Activated naive CD8-positive, alpha-beta T cell treated with anti-CD3 and anti-CD28 coated beads, Interleukin-2, amount 50 U/mL, for 16 hours (primary cell): ENCODE measurements around the gene DOCK4.

Experiments used
- DNase-seq: peaks from one replicate; pipeline ENCODE4 v3.0.0-alpha.2; 2020; ENCODE audit warnings: low read depth, low spot score

DOCK4 gene

GRCh38 chr7:111765751-111766643, 440.2 kb downstream of the DOCK4 start:
- no peak for DNase-seq

GRCh38 chr7:111763221-111763801, 442.9 kb downstream of the DOCK4 start:
- no peak for DNase-seq

- no peak for DNase-seq
Measured at GRCh38 chr7:111762799-111763198, 443.4 kb downstream of the DOCK4 start.

- DNase-seq = no peak
Measured at GRCh38 chr7:111762211-111762610, 444.0 kb downstream of the DOCK4 start.

- DNase-seq = no peak
Measured at GRCh38 chr7:111760043-111760442, 446.2 kb downstream of the DOCK4 start.

- DNase-seq = no peak
Measured at GRCh38 chr7:111758332-111758731, 447.9 kb downstream of the DOCK4 start.

- no peak for DNase-seq
Measured at GRCh38 chr7:111756687-111757178, 449.5 kb downstream of the DOCK4 start.

GRCh38 chr7:111755383-111755782, 450.8 kb downstream of the DOCK4 start:
- DNase-seq = no peak

GRCh38 chr7:111753968-111754367, 452.2 kb downstream of the DOCK4 start:
- no peak for DNase-seq

GRCh38 chr7:111752022-111752582, 454.1 kb downstream of the DOCK4 start:
- DNase-seq = peak; percentile 6

- DNase-seq = no peak
Measured at GRCh38 chr7:111750878-111751277, 455.3 kb downstream of the DOCK4 start.

- DNase-seq = no peak
Measured at GRCh38 chr7:111750228-111750627, 456.0 kb downstream of the DOCK4 start.

GRCh38 chr7:111749625-111750024, 456.6 kb downstream of the DOCK4 start:
- no peak for DNase-seq

- DNase-seq = no peak
Measured at GRCh38 chr7:111747718-111748117, 458.5 kb downstream of the DOCK4 start.

- no peak for DNase-seq
Measured at GRCh38 chr7:111746950-111747349, 459.2 kb downstream of the DOCK4 start.

- no peak for DNase-seq
Measured at GRCh38 chr7:111744501-111745155, 461.6 kb downstream of the DOCK4 start.

- DNase-seq = no peak
Measured at GRCh38 chr7:111743244-111743847, 462.9 kb downstream of the DOCK4 start.

- DNase-seq = no peak
Measured at GRCh38 chr7:111741811-111742240, 464.4 kb downstream of the DOCK4 start.

GRCh38 chr7:111740942-111741341, 465.3 kb downstream of the DOCK4 start:
- no peak for DNase-seq

GRCh38 chr7:111736552-111736874, 469.7 kb downstream of the DOCK4 start:
- DNase-seq = no peak

- peak; percentile 45 for DNase-seq
Measured at GRCh38 chr7:111735661-111736551, 470.3 kb downstream of the DOCK4 start.
